K562 (cell line): ENCODE data around the gene SLC8A1. TPM values are rescaled to one million over a fixed set of nuclear protein-coding genes. Genes with fewer than 3 reads are reported as not detected.

Experiments used
- ATAC-seq: fragments of 200-7000 bp; cut with Tn5 transposase; 3 replicates; pipeline ENCODE4 v1.9.1; 2020; ENCODE audit warnings: moderate library complexity
- BruUV-seq: library from RNA; stranded (reverse); fragments of 400-500 nt; replicated peaks from 2 replicates; lab custom pipeline; 2021; lab: Mats Ljungman, UMichigan
- CTCF ChIA-PET: fragments of 300-600 bp; formaldehyde crosslinking; extraction: SDS; loops from one replicate; lab custom pipeline; 2021; ENCODE audit warnings: low intra/inter-chr PET ratio; lab: Yijun Ruan, JAX
- POLR2A ChIA-PET: fragments of 300-600, 350-650 bp; sonication (Branson Sonifier 250); formaldehyde crosslinking; extraction: SDS; loops from one replicate; lab custom pipeline; 2021; ENCODE audit warnings: antibody characterized with exemption, inconsistent platforms; lab: Yijun Ruan, JAX
- DNase-seq, 4 experiments: peaks; one replicate each; pipeline versions ENCODE4 v3.0.0 to v3.0.0-alpha.2; 2011 to 2018; ENCODE audit warnings: low spot score in 3 of 4, mixed read lengths in 3 of 4; ENCODE audit errors: extremely low read depth in 1 of 4
- FAIRE-seq: peaks from 2 replicates; lab custom pipeline; 2011; peaks lifted over from hg19 to GRCh38; lab: Jason Lieb, UNC
- H2AFZ ChIP-seq: 2 replicates; pipeline ENCODE4 v1.6.0; 2011; ENCODE audit warnings: low read depth, low read length, control low read depth, inconsistent platforms
- H3K27ac ChIP-seq: fragments of 200-600 bp; 3 replicates; pipeline ENCODE4 v1.8.0; 2011; ENCODE audit warnings: low read depth, mild to moderate bottlenecking, control low read depth, inconsistent platforms, low read length, moderate library complexity, mixed read lengths; ENCODE audit errors: extremely low read depth
- H3K27me3 ChIP-seq, 2 experiments: fragments of 300-600 bp in 1 of 2; 2 replicates in 1 of 2; 3 replicates in 1 of 2; pipeline versions ENCODE4 v1.6.0 to v1.8.0; 2011; ENCODE audit warnings: inconsistent platforms in 2 of 2, low read length in 2 of 2, mild to moderate bottlenecking in 1 of 2, mixed read lengths in 1 of 2, moderate library complexity in 1 of 2; ENCODE audit not compliant: control insufficient read depth in 2 of 2, insufficient read depth in 2 of 2
- H3K36me3 ChIP-seq: fragments of 300-600 bp; 3 replicates; pipeline ENCODE4 v1.8.0; 2011; ENCODE audit warnings: mild to moderate bottlenecking, low read length, inconsistent platforms; ENCODE audit not compliant: control insufficient read depth, insufficient read depth
- H3K4me1 ChIP-seq, 2 experiments: fragments of 200-600 bp in 1 of 2; replicated peaks in 1 of 2; 2 replicates in 1 of 2; 3 replicates in 1 of 2; pipeline versions ENCODE4 v1.5.1 to v1.8.0; 2011; ENCODE audit warnings: inconsistent platforms in 2 of 2, low read length in 2 of 2, mild to moderate bottlenecking in 1 of 2, mixed read lengths in 1 of 2, moderate library complexity in 1 of 2; ENCODE audit not compliant: control insufficient read depth in 2 of 2, insufficient read depth in 2 of 2
- H3K4me2 ChIP-seq: 2 replicates; pipeline ENCODE4 v1.6.1; 2011; ENCODE audit warnings: low read length, control low read depth, inconsistent platforms, mixed read lengths; ENCODE audit not compliant: insufficient read depth
- H3K4me3 ChIP-seq: fragments of 200-600 bp; sonication (generic), shearing (Covaris generic); 2 replicates; pipeline ENCODE4 v1.5.1; 2016; ENCODE audit warnings: control low read depth, inconsistent platforms
- H3K79me2 ChIP-seq: fragments of 200-600 bp; 3 replicates; pipeline ENCODE4 v1.8.0; 2011; ENCODE audit warnings: low read length, inconsistent platforms; ENCODE audit not compliant: control insufficient read depth, insufficient read depth
- H3K9ac ChIP-seq, 2 experiments: 2 replicates each; pipeline versions ENCODE4 v1.6.0 to v1.6.1; 2011; ENCODE audit warnings: low read depth in 2 of 2, low read length in 2 of 2, control low read depth in 1 of 2, inconsistent platforms in 1 of 2, mild to moderate bottlenecking in 1 of 2, mixed read lengths in 1 of 2; ENCODE audit not compliant: insufficient read depth in 1 of 2
- H3K9me1 ChIP-seq: one replicate; pipeline ENCODE4 v1.6.0; 2011; ENCODE audit warnings: inconsistent platforms, mild to moderate bottlenecking, low read length, moderate library complexity; ENCODE audit not compliant: control insufficient read depth, insufficient read depth
- H3K9me3 ChIP-seq: replicated peaks from 2 replicates; pipeline ENCODE4 v1.5.1; 2011; ENCODE audit warnings: low read depth, low read length, inconsistent platforms; ENCODE audit not compliant: control insufficient read depth, insufficient read depth
- H4K20me1 ChIP-seq: replicated peaks from 2 replicates; pipeline ENCODE4 v1.6.1; 2011; ENCODE audit warnings: low read length, inconsistent platforms, mixed read lengths; ENCODE audit not compliant: control insufficient read depth, insufficient read depth
- ELK3 ChIP-seq: fragments of 450-650 bp; formaldehyde crosslinking; IDR thresholded peaks from 2 replicates; pipeline ENCODE4 v1.4.0; 2020; ENCODE audit warnings: mild to moderate bottlenecking
- FOXK2 ChIP-seq, 2 experiments: fragments of 450-650 bp; IDR thresholded peaks in 1 of 2; conservative IDR thresholded peaks in 1 of 2; 2 replicates each; pipeline ENCODE4 v1.6.1; 2016; ENCODE audit warnings: low read depth in 2 of 2, mild to moderate bottlenecking in 1 of 2
- NR4A1 ChIP-seq, 2 experiments: fragments of 250-450 bp in 1 of 2; fragments of 450-650 bp in 1 of 2; sonication (Bioruptor Pico) in 1 of 2; IDR thresholded peaks; 2 replicates each; pipeline versions ENCODE4 v1.4.0 to v1.6.1; 2016 to 2020; ENCODE audit warnings: mild to moderate bottlenecking in 2 of 2, missing compliant biosample characterization in 1 of 2, missing genetic modification characterization in 1 of 2, moderate library complexity in 1 of 2
- PML ChIP-seq: IDR thresholded peaks from 2 replicates; pipeline ENCODE4 v1.6.1; 2012; ENCODE audit warnings: low read length, inconsistent platforms
- ZNF197 ChIP-seq: fragments of 200-800 bp; sonication (Bioruptor generic); IDR thresholded peaks from 2 replicates; pipeline ENCODE4 v1.6.1; 2016; ENCODE audit warnings: low read depth, missing genetic modification characterization, missing compliant biosample characterization
- ZNF592 ChIP-seq: fragments of 450-650 bp; IDR thresholded peaks from 2 replicates; pipeline ENCODE4 v1.6.1; 2017; ENCODE audit warnings: antibody characterized with exemption, mild to moderate bottlenecking
- WGBS: fragments of 100-300 bp; shearing (Covaris generic); methylation state at CpG from one replicate; pipeline ENCODE4 v1.1.6; 2016; ENCODE audit warnings: low coverage, mixed read lengths; ENCODE audit not compliant: insufficient coverage; ENCODE audit errors: missing lambda C conversion rate; 5-methylcytosine and 5-hydroxymethylcytosine counted together
- in situ Hi-C: fragments of 300-500 bp; cut with MboI; formaldehyde crosslinking; loops from 4 replicates; pipeline ENCODE4 v1.15.0; 2018; ENCODE audit warnings: inconsistent platforms, mixed read lengths
- intact Hi-C: fragments of 100-400 bp; cut with micrococcal nuclease; formaldehyde crosslinking; loops from 2 replicates; pipeline ENCODE4 v1.14.2; 2022
- polyA plus RNA-seq, 8 experiments: library from polyadenylated mRNA; depleted of rRNA in 4 of 8; stranded (reverse) in 5 of 8; unstranded in 3 of 8; fragments of >200 nt; fragmentation: Nextera tagmentation in 2 of 8; fragmentation: Illumina TruSeq in 1 of 8; extraction: Ambion mirVana in 2 of 8; extraction: Trizol in 1 of 8; gene quantifications; 2 replicates each; pipeline versions ENCODE4 v1.2.1 to v1.2.3, GENCODE V29; 2011 to 2014; ENCODE audit warnings: inconsistent platforms in 1 of 8, missing spikeins in 1 of 8
- total RNA-seq, 7 experiments: library from RNA; depleted of rRNA in 6 of 7; stranded (reverse); fragments of >200 nt in 6 of 7; fragmentation: Illumina TruSeq in 2 of 7; extraction: Trizol in 2 of 7; gene quantifications; 2 replicates each; pipeline versions ENCODE4 v1.2.1 to v1.2.3, GENCODE V29; 2011 to 2021; ENCODE audit warnings: low replicate concordance in 1 of 7

The SLC8A1 gene
- total and polyA plus RNA-seq, 9 of the 15 experiments (the other 6 are each of a cell fraction or from before 2014, with no cell fraction given): not detected

DNA sequence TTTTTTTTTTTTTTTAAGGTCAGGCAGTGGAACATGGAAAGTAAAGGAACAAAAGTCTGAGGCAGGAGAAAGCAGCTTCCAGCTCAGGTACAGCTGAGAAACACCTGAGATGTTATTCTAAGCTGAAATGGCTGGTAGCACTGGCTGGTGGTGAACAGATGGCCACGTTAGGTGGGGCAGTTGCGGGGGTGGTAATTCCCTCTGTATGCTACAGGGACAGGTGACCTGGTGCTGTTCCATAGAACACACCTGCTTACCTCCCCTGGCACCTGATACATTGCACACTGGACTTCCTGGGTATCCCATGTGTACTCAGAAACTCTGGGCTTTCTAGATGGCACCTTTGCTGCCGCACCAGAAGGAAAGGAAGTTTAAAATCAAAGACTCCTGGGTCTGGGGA, 333.3 kb downstream of the SLC8A1 start:
- no peak overlapping the region for H3K4me2 ChIP-seq
- H3K79me2 ChIP-seq: no peaks in the 10 kb centered on the region
- H3K9me3 ChIP-seq: no peaks in the 10 kb centered on the region
- no peak for FAIRE-seq
- no peak overlapping the region for H3K9ac ChIP-seq
- H3K9me1 ChIP-seq: no peaks in the 10 kb centered on the region
- whole genome bisulfite sequencing: 3% methylated on average over 3 of the region's 3 CpGs
- ChIA-PET CTCF (no interaction called here), POLR2A (no interaction called here)
- TF ChIP-seq PML (no peak), FOXK2 (conservative IDR thresholded peaks at IDR 0.05 in 1 of 2, IDR thresholded peaks at IDR 0.05 in 1 of 2; ENCODE audit: low read depth in 2 of 2) (no peak), ZNF197 (CRISPR knock-in tag) (no peak), ELK3 (CRISPR knock-in tag) (no peak), ZNF592 (no peak), NR4A1 (CRISPR knock-in tag; IDR thresholded peaks at IDR 0.05) (no peak), NR4A1 (tag; IDR thresholded peaks at IDR 0.05) (no peak)
- no peaks in the 10 kb centered on the region for H3K4me1 ChIP-seq
- H4K20me1 ChIP-seq: no peaks in the 10 kb centered on the region
- intact Hi-C loops (no loop called here), in situ Hi-C loops (no loop called here)
- H3K4me3 ChIP-seq: no peak overlapping the region
- no peak for DNase-seq
- no TSS peak for BruUV-seq
- H2AFZ ChIP-seq: no peak overlapping the region
- no peaks in the 10 kb centered on the region for H3K27me3 ChIP-seq
- no peaks in the 10 kb centered on the region for H3K36me3 ChIP-seq
- ATAC-seq: no peak
- no peak overlapping the region for H3K27ac ChIP-seq
